ENCODE measurements around the gene LBP.

The LBP gene

DNA sequence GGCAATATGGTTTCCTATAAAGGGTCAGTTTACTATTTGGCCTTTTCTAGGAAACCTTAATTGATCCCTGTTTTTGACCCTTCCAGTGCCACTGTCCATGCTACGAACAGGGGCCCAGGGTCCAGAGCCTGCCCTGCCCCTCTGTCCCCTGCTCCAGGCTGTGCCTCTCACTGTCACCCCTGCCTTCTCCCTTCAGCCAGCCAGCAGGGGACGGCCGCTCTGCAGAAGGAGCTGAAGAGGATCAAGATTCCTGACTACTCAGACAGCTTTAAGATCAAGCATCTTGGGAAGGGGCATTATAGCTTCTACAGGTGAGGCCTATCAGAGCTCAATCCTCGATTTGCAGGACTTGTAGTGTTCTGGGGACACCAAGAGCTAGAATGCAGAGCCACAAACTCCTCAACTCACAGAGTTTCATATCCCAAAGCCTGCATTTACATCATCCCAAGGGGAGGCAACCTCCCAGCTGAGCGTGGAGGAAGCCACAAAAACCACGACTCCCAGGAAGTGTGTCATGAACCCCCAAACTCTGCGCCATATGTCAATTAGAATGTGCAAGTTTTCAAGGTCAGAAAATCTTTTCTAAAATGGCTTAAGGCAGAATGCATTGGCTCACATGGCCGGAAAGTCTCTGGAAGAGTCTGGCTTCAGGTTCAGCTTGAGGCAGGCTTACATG is 38.8 kb upstream of the LBP start:
- H4K20me1 ChIP-seq (ENCODE audit: insufficient read depth, low read length), result peaks cover 9% of the 10 kb centered on the region
- H3K4me1 ChIP-seq (ENCODE audit: insufficient read depth, low read length), result peaks cover 14% of the 10 kb centered on the region
- no peak overlapping the region for H2AFZ ChIP-seq (ENCODE audit: low read depth, low read length)
- TF ChIP-seq EZH2 (IDR thresholded peaks at IDR 0.05; ENCODE audit: borderline replicate concordance, low read depth, low read length, severe bottlenecking), result no peak
- H3K9me3 ChIP-seq (ENCODE audit: insufficient read depth, low read length, severe bottlenecking), result no peaks in the 10 kb centered on the region
- no peak overlapping the region for H3K27ac ChIP-seq (ENCODE audit: low read length)
- no peak overlapping the region for H3K4me2 ChIP-seq (ENCODE audit: insufficient read depth, low read length)
- no peak overlapping the region for H3K9ac ChIP-seq (ENCODE audit: low read depth, low read length)
- no peak for ATAC-seq (ENCODE audit: insufficient read depth, low read depth)
- no peaks in the 10 kb centered on the region for H3K79me2 ChIP-seq (ENCODE audit: insufficient read depth, low read length)
- H3K36me3 ChIP-seq (ENCODE audit: insufficient read depth, low read length), result no peaks in the 10 kb centered on the region
- no peak overlapping the region for H3K4me3 ChIP-seq (ENCODE audit: low read depth in 1 of 2, low read length in 2 of 2)
- no peak for DNase-seq
- peaks cover 34% of the 10 kb centered on the region for H3K27me3 ChIP-seq (ENCODE audit: insufficient read depth, low read length, poor library complexity)

DNA sequence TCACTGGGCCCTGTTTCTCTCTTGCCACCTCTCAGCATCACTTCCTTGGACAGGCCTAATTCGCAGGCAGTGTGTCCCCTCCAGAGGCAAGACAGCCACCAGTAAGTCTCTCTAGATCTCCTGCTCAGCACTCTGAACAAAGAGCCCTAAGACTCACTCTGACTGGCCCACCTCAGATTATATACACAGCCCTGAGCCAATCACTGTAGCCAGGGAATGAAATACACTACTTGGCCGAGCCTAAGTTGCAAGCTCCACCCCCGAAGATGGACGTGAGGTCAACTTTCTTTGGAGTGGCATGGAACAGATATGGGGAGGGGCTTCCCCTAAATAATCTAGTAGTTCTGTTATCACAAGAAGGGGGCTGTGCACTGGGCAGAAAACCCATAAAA is 38.2 kb upstream of the LBP start:
- H3K4me3 ChIP-seq (ENCODE audit: low read depth in 1 of 2, low read length in 2 of 2), result no peak overlapping the region
- no peak overlapping the region for H3K9ac ChIP-seq (ENCODE audit: low read depth, low read length)
- H4K20me1 ChIP-seq (ENCODE audit: insufficient read depth, low read length), result peaks cover 9% of the 10 kb centered on the region
- DNase-seq (no peak), ATAC-seq (ENCODE audit: insufficient read depth, low read depth) (no peak)
- H3K4me2 ChIP-seq (ENCODE audit: insufficient read depth, low read length), result no peak overlapping the region
- no peaks in the 10 kb centered on the region for H3K9me3 ChIP-seq (ENCODE audit: insufficient read depth, low read length, severe bottlenecking)
- no peak overlapping the region for H2AFZ ChIP-seq (ENCODE audit: low read depth, low read length)
- TF ChIP-seq EZH2 (IDR thresholded peaks at IDR 0.05; ENCODE audit: borderline replicate concordance, low read depth, low read length, severe bottlenecking) (no peak), CTCF (IDR thresholded peaks at IDR 0.05; ENCODE audit: borderline replicate concordance, extremely low read depth, low read length, poor library complexity, severe bottlenecking) (no peak)
- no peaks in the 10 kb centered on the region for H3K79me2 ChIP-seq (ENCODE audit: insufficient read depth, low read length)
- H3K36me3 ChIP-seq (ENCODE audit: insufficient read depth, low read length), result no peaks in the 10 kb centered on the region
- H3K4me1 ChIP-seq (ENCODE audit: insufficient read depth, low read length), result peaks cover 14% of the 10 kb centered on the region
- H3K27ac ChIP-seq (ENCODE audit: low read length), result no peak overlapping the region
- peaks cover 34% of the 10 kb centered on the region for H3K27me3 ChIP-seq (ENCODE audit: insufficient read depth, low read length, poor library complexity)

DNA sequence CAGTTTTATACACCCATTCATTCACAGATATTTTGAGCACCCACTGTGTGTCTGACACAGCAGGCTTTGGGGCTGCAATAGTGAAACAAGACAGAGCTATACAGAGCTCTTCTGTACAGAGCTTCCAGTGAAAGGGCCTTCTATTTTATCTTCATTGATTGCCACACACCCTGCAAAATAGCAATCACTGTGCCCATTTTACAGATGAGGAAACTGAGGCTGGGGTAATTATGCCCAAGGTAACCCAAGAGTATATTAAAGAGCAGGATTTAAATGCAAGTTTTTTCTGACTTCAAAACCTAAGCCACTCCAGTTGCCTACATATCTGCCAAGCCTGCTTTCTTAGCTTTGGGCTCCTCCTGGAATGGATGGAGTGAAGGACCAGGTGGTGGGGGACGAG is 37.8 kb upstream of the LBP start:
- Histone ChIP-seq H3K4me1 (ENCODE audit: insufficient read depth, low read length) (peaks cover 14% of the 10 kb centered on the region), H4K20me1 (ENCODE audit: insufficient read depth, low read length) (peaks cover 9% of the 10 kb centered on the region), H3K9ac (ENCODE audit: low read depth, low read length) (no peak overlapping the region), H3K36me3 (ENCODE audit: insufficient read depth, low read length) (no peaks in the 10 kb centered on the region), H3K79me2 (ENCODE audit: insufficient read depth, low read length) (no peaks in the 10 kb centered on the region), H3K27ac (ENCODE audit: low read length) (no peak overlapping the region), H3K27me3 (ENCODE audit: insufficient read depth, low read length, poor library complexity) (peaks cover 30% of the 10 kb centered on the region), H3K9me3 (ENCODE audit: insufficient read depth, low read length, severe bottlenecking) (no peaks in the 10 kb centered on the region), H3K4me3 (ENCODE audit: low read depth in 1 of 2, low read length in 2 of 2) (no peak overlapping the region), H2AFZ (ENCODE audit: low read depth, low read length) (no peak overlapping the region), H3K4me2 (ENCODE audit: insufficient read depth, low read length) (no peak overlapping the region)
- ATAC-seq (ENCODE audit: insufficient read depth, low read depth) (no peak), DNase-seq (no peak)
- no peak for TF ChIP-seq CTCF (IDR thresholded peaks at IDR 0.05; ENCODE audit: borderline replicate concordance, extremely low read depth, low read length, poor library complexity, severe bottlenecking)

DNA sequence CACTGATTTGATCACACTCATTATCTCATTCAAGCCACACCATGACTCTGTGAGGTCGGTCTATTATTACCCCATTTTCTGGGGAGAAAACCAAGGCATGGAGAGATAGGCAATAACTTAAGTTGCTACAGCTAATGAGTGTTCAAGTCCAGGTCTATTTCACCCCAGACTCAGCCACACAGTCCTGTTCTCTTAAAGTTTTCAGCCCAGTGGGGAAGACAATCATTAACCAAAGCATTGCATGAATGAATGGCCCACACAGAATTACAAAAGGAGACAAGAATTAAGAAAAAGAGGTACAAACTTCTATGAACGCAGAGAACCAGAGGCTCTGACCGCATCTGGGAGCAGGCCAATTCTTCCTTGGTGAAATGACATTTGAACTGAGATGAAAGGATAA is 35.2 kb upstream of the LBP start:
- Histone ChIP-seq H3K4me1 (ENCODE audit: insufficient read depth, low read length) (peaks cover 3% of the 10 kb centered on the region; the same call in 1 of the 2 replicates), H3K9ac (ENCODE audit: low read depth, low read length) (no peak overlapping the region), H2AFZ (ENCODE audit: low read depth, low read length) (no peak overlapping the region), H3K9me3 (ENCODE audit: insufficient read depth, low read length, severe bottlenecking) (no peaks in the 10 kb centered on the region), H3K27me3 (ENCODE audit: insufficient read depth, low read length, poor library complexity) (peaks cover 15% of the 10 kb centered on the region), H3K27ac (ENCODE audit: low read length) (no peak overlapping the region), H3K79me2 (ENCODE audit: insufficient read depth, low read length) (no peaks in the 10 kb centered on the region), H3K4me2 (ENCODE audit: insufficient read depth, low read length) (no peak overlapping the region), H3K36me3 (ENCODE audit: insufficient read depth, low read length) (no peaks in the 10 kb centered on the region), H4K20me1 (ENCODE audit: insufficient read depth, low read length) (no peaks in the 10 kb centered on the region), H3K4me3 (ENCODE audit: low read depth in 1 of 2, low read length in 2 of 2) (no peak overlapping the region)
- DNase-seq (no peak), ATAC-seq (ENCODE audit: insufficient read depth, low read depth) (no peak)
- TF ChIP-seq CTCF (IDR thresholded peaks at IDR 0.05; ENCODE audit: borderline replicate concordance, extremely low read depth, low read length, poor library complexity, severe bottlenecking) (no peak), EZH2 (IDR thresholded peaks at IDR 0.05; ENCODE audit: borderline replicate concordance, low read depth, low read length, severe bottlenecking) (no peak)

Data from DND-41 (cell line).